GM21381 (cell line): ENCODE measurements around the gene INHA.

Source experiments
- ATAC-seq: cut with Tn5 transposase; IDR thresholded peaks from one replicate; pipeline ENCODE4 v1.9.1; 2021; ENCODE audit warnings: mild to moderate bottlenecking, moderate library complexity; ENCODE audit not compliant: unreplicated experiment

Gene INHA

DNA sequence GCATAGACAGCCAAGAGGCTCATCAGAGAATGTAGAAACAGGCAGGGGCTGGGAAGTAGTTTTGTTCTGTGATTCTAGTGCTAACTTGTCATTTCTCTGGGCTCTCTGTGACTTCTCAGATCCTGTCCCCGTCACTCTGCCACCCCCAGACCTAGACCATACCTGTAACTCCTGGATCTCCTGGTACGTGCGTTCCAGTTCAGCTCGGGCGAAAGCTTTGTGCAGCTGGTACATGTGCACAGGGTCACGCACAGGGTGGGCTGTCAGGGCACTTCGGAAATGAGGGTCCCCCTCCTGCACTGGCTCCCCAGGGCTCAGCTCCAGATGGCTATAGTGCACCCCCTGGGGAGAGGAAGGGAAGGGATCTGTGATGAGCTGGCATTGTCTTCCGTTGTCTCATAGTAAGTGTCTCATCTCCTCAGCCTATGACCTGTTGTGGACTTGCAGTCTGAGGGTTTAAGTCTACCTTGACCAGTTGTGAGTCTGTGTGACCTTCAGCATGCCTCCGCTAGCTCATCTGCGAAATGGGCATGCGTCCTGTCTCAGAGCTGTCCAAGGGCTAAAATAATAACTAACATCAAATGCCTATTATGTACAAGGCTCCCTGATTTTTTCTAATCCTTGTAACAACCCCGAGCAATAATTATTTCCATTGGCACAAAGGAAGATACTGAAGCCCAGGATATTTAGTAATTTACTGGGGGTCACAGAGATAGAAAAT is 31.2 kb upstream of the INHA start:
- ATAC-seq, result no peak

DNA sequence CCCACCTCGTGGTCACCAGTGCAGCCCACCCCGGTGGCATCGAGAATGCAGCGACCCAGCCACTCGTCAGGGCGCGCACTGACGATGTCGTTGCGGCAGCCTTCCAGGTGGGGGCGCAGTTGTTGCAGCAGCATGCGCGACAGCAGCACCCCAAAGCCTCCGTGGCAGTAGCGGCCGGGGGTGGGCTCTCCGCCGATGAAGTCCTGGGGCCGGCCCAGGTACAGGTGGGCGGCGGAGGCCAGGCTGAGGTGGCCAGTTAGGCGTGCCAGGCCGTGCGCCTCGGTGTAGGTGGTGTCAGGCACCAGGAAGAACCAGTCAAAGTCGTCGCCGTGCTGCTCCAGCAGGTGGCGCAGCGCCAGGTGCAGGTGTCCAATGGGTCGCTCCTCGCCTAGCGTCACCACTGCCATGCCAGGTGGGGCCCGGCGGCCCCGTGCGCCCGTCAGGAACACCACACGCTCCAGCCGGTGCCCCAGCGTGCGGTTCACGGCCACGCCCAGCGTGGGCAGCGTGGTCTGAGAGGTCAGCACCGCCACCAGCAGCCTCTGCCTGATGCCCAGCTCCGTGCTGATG is 30.4 kb upstream of the INHA start:
- peak; percentile 44 for ATAC-seq

DNA sequence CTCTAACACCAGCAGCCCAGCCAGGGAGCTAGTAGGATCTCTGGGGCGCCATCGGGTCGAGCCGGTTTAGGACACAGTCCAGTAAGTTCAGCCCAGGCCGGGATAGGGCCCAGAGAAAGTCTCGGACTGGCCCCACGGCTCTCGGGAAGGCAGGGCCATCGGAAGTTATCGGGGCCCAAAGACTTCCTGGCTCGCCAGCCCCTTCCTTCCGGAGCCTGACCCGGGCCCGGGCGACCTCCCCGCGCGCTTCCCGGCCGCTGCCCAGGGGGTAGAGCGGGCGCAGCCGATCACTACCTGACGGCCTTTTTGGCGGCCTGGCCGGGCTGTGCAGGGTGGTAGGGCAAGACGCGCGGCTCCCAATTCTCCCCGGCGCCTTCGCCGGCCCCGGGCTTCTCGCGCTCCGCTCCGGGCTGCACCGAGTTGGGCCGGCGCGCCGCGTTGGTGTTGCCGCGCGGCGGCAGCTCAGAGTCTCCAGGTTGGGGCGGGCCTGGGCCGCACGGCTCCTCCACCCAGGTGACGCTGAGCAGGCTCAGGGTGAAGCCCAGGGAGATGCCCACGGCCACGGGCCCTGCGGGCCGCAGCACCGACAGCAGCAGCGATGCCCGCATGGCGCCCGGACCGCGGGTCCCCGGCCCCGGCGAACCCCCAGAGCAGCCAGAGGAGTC is 29.0 kb upstream of the INHA start:
- ATAC-seq, result peak; percentile 35

DNA sequence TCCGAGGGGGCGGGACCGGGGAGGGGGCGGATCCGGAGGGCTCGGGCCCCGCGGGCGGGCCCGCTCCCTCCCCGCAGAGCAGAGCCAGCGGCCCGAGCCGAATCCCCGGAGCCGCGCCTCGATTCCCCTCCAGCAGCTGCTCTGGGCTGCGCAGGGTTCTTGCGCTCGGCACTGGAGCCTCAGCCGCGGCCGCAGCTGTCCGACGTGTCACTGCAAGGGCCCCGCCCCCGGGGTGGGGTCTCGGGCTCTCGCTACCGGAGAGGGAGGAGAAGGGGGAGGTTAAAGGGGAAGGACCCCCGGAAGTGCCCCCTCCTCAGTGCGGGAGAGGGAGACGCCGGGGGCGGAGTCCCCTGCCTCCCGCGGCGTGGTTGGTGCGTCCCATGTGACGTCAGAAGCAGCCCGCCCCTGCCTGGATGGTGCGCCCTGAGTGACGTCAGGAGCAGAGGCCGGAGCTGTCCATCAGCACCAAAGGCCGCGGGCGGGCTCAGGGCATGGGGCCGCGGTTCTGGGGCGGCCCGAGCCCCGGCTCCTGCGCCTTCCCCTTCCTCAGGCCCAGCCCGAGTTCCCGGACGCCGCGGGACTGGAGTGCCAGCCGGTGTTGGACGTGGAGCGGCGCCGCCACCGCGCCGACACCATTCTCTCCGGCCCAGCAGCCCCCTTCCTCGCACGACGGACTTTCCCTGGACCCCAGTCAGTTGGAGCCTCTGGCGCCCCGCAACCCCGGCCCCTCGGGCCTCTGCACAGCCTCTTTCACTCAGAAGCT is 28.3 kb upstream of the INHA start, which contains the start of the genes CHPF and TMEM198:
TSS of gene CHPF (minus strand) at position 214 of the 763 bp plus-strand sequence. CDS start 271 bp downstream, outside the sequence.
TSS of gene TMEM198 (plus strand) at position 433 of the 763 bp plus-strand sequence. CDS start 700 bp downstream, outside the sequence.
- ATAC-seq, result peak; percentile 76

DNA sequence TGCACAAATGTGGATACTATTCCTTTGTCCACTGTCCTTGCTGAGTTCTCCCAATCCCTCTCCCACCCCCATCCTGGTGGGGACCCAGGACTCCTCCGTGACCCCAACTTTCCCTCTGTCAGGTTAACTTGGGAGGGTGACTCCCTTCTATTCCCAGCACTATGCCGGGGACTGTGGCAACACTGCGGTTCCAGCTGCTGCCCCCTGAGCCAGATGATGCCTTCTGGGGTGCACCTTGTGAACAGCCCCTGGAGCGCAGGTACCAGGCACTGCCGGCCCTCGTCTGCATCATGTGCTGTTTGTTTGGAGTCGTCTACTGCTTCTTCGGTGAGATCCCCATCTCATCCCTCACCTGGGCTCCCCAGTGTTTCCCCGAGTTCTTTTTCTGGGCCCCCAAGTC is 27.5 kb upstream of the INHA start:
- no peak for ATAC-seq

DNA sequence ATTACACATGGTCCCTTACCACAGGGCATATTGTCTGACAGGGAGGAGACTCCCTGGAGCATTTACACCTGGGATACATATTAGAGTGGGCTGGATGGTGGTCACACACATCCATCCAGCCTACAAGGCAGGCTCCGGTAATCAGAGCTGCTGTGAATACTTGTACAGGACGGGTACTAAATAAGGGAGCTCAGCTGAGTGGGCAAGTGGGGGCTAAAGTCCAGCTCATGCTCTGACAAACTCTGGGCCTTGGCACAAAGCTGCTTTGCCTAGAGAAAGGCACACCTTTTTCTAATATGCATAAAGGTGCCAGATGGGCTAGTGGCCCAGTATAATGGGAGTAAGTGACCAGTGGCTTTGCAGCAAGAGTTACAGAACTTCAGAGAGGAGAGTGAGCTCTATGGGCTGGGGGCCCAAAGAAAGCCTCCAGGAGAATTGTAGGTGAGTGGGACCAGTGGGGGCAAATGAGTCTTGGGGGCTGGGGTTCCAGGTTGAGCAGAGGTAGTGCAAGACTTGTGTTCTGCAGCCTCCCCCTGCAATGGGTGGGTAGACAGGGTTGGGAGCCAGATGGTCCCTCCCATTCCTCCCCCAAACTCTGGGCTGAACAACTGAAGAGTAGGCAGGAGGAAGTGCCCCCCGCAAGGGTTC is 26.7 kb upstream of the INHA start:
- no peak for ATAC-seq

DNA sequence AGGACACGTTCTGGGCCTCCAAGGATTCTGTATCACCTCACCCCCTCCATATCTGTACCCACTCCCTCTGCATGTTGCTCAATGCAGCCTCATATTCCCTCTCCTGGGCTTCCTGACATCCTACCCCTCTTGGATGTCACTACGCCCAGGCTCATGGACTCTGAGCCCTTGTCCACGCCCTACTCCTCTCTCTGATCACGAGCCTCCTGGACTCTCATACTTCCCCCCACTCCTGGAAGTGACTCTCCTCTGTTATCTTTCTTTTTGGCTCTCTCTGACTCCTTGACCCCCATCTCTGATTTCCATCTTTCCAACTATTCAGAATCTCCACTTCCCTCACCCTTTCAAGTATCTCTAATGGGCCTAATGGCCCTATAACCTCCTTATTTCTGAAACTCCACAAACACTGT is 26.2 kb upstream of the INHA start:
- no peak for ATAC-seq

DNA sequence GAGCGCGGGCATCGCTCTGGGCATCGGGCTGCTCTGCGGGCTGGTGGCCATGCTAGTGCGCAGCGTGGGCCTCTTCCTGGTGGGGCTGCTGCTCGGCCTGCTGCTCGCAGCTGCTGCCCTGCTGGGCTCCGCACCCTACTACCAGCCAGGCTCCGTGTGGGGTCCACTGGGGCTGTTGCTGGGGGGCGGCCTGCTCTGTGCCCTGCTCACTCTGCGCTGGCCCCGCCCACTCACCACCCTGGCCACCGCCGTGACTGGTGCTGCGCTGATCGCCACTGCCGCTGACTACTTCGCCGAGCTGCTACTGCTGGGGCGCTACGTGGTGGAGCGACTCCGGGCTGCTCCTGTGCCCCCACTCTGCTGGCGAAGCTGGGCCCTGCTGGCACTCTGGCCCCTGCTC is 24.5 kb upstream of the INHA start:
- no peak for ATAC-seq

DNA sequence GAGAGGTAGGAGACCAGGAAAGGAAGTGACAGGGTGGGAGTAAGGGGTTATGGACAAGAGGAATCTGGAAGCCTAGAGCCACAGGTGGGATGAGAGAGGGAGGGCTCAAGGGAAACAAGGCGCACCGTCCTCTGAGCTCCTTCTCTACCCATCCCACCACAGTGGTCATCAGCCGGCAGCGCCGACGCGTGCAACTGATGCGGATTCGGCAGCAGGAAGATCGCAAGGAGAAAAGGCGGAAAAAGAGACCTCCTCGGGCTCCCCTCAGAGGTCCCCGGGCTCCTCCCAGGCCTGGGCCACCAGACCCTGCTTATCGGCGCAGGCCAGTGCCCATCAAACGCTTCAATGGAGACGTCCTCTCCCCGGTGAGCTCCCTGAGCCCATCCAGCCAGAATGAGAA is 23.1 kb upstream of the INHA start:
- ATAC-seq, result no peak

DNA sequence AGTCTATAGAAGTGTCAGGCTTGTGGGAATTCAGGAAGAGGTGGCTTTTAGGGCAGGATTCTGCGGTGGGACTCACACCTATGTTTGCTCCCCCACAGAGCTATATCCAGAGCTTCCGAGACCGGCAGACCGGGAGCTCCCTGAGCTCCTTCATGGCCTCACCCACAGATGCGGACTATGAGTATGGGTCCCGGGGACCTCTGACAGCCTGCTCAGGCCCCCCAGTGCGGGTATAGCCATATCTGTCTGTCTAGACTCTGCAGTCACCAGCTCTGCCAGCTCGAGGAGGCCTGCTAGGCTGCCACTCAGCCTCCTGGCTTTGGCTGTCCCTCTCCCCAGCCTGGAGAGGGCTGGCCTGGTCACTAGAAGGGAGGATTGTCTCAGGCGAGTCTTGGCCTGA is 22.5 kb upstream of the INHA start:
- ATAC-seq, result no peak

DNA sequence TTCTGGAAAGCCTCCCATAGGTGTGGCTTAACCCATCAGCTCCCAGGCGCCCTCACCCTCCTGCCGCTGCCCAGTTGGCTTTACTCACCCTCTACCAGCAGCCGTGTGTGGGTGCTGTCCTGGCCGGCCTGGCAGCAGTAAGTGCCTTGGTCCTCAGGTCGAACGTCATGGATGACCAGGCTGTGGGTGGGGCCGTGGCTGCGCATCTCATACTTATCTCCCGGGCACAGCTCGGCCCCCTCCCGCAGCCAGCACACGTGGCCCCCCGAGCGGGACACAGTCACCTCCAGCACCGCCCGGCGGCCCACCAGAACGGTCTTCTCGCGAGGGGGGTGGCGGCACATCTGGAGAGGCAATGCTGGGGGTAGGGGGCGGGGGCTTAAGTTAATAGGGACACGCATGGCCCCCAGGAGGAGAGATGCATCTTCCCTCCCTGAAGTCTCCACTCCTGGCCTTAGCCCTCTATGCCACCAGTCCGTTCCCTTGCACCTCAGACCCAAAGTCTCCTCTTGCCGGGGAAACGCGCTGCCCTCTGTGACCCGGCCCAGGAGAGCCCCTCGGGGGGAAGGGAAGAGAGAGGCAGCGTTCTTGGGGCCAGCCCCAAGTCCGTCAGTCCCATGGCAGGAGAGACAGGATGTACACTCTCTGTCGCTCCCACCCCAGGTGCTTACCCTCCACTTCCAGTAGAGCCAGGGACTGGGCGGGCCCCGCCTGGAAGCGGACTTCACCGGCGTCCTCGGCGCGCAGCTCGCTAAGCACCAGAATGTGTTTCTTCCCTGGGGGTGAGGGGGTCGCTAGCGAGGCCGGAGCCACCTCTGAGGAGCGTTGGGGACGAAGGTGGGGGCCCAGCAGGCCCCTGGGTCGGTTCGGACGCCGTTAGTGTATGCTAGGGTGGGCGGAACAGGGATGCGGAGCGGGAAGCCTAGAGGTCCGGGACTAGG is 20.4 kb upstream of the INHA start:
- ATAC-seq, result peak; percentile 8

DNA sequence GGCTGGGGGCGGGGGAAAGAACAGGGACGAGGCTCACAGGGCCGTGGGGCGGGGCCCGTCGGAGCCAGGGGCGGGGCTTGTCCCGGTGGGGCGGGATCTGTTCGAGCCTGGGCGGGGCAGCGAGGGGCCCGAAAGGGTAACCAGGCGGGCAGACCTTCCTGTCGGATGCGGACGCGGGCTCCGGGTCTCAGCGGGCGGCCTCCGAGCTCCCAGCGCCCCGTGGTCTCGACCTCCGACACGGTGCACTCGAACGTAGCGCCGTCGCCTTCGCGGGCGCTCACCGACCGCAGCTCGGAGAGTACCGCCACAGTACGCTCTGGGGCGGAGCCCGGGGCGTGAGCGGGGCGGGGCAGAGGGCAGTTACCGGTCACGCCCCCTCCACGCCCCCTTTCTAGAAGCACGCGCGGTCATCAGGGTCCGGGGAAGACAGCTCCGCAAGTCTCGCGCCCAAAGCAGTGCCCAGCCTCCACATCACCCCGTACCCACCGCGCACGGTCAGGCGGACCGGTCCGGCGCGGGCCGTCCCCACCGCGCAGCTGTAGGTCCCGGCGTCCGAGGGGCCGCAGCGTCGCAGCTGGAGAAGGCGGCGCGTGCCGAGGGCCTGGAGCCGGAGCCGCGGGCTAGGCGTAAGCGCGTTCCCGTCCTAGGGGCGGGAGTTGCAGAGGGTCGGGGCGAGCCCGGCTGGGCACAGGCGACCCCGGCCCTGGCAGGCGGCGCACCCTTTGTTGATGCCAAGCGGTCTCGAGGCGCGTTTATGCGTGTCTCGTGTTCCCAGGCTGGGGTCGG is 19.5 kb upstream of the INHA start:
- ATAC-seq, result peak; percentile 92

DNA sequence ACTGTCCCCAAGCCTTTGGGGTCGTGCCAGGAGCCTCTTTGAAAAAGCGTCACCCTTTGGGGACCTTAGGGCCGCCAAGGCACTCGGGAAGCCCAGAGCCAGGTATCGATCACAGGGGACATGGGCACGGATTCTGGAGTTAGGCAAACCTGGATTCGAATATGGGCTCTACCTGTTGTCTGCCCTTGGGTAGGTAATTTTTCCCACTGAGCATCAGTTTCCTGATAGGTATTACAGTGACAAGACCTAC is 19.0 kb upstream of the INHA start:
- ATAC-seq, result no peak

DNA sequence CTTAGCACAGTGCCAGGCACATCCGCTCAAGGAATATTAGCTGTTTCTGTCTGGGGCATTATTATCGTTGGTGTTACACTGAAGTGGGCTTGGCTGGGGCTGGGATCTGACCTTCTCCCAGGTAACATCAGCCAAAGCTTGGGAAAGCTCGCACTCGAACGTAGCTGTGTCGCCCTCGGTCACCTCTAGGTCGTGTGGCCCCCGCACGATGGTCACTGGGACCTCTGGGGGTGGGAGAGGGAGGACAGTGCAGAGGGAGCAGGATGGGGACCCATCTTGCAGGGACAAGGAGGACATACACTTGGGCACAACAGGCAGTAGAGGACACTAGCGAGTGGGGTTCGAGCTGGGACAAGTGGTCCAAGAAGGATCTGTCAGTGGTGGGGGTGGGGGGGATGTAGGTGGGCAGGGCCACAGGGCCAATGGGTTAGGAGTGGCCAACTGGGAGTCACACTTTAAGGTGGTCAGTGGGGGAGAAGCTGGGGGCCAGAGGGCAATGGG is 18.6 kb upstream of the INHA start:
- ATAC-seq, result no peak

DNA sequence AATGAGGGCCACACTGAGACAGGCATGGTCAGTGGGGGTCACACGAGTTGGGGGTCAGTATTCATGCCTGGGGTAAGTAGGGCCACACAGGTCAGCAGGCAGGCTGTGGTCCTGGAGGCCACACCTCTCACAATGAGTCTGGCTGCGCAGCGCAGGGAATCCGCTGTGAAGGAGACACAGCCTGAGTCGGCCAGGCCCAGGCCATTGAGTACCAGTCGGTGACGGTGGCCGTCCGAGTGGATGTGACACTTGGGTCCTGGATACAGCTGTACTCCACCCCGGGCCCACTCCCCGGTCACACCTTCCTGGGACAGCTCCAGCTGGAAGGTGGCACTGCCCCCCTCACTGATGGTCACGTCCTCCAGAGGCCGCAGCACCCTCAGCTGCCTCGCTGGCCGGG is 17.8 kb upstream of the INHA start:
- ATAC-seq, result no peak

DNA sequence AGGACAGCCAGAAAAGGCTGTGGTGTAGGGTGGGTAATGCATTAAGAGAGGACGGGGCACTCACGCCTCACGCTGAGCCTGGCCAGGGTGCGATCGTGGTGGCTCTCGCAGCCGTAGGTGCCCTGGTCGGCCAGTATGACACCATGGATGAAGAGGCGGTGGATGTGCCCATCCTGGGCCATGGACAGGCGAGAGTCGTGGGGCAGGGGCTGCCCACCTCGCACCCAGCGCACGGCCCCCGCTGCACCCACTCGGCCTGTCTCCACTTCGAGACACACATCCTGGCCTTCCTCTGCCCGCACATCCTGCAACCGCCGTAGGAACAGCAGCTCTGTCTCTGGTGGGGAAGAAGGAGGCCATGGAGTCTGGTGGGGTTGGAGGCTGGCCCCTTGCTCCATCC is 16.2 kb upstream of the INHA start:
- ATAC-seq, result no peak

DNA sequence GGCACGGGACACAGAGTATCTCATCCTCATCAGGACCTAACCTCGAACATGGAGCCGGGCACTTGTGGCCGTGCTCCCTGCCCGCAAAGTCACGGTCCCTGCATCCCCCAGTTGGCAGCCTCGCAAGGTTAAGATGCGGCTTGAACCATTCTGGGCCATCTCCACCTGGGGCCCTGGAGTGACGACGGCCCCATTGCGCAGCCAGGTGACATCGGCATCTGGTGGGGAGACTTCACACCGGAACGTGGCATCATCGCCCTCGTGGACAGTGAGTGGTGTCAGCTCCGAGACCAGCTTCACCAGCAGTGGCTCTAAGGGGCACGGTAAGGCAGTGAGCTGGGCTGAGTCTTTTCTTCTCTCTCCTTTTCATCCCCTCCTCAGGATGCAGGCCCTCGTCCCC is 15.7 kb upstream of the INHA start:
- ATAC-seq, result no peak

DNA sequence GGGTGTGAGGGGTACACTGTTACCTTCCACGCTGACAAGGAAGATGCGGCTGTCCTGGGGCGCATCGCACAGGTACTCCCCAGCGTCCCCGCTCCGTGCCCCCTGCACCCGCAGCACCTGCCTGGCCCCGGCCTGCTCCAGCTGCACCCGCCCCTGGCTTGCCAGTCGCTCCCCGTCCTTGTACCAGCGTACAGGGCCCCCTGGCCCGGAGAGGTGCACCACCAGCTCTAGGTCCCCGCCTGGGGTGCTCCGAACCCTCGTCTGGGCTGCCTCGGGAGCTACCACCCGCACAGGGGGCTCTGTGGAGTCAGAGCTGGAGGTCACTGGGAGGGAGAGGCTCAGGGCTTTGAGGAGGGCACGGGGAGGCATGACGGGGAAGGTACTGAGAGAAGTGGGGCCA is 14.8 kb upstream of the INHA start:
- ATAC-seq, result no peak
